RCC 7860 (cell line): ENCODE results near the gene DISC1.
"Not testable (repeated sequence)": the region's sequence is repeated elsewhere in the genome, so short reads cannot be mapped to it uniquely, and the experiment has no call there.

ENCODE experiments used
- DNase-seq: peaks from one replicate; pipeline ENCODE4 v3.0.0-alpha.2; 2015; ENCODE audit warnings: low spot score
- FAIRE-seq: peaks from 2 replicates; lab custom pipeline; 2012; peaks lifted over from hg19 to GRCh38; lab: Jason Lieb, UNC

DISC1 gene

DNA sequence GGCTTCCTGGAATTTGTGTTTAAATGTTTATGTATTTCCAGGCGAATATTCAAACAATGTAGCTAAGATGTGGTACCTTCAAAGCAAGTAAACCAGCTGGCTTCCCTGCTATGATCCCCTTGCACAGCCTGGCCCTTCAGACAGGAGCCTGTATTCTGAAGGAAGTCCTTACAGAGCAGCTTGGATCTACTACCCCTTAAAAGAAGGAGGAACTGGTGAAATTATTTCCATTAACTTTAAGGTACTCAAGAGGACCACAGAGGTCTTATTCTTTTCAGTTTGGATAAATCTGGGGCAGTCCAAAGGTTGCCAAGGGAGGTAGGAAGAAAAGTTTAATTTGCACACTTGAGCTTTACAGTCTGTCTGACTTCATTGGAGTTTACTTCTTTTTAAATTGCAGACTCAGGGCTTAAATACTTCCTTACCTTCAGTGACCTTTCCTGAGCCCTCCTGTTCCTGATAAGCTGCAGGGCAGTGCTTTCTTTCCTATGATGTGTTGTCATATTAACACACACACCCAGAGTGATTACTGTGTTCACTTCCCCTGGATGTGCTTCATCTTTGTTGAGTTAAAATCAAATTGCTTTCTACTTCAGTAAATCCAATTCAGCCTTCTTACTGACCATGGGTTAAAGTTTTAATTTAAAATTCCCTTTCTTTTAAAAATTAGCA is 40.5 kb downstream of the DISC1 start:
- DNase-seq (no peak), FAIRE-seq (no peak)

DNA sequence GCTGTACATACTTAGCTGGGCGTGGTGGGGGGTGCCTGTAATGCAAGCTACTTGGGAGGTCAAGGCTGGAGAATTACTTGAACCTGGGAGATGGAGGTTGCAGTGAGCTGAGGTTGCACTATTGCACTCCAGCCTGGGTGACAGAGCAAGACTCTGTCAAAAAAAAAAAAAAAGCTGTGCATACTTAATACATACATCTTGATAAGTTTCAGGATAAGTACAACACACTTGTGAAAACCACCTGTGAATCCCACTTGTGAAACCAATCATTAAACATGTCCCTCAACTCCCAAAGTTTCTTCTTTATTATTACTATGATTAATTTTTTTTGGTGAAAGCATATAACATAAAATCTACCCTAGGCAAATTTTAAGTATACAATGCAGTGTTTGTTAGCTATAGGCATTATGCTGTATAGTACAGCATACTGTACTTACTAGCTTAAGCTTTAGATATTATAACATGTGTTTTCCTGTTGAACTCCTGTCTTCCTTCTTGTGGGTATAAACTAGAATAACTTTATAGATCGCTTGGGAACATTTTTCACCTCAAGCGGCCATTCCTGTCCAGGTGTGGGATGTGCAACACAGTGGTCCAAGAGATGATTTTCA is 41.4 kb downstream of the DISC1 start:
- FAIRE-seq (no peak), DNase-seq (no peak)

GRCh38 chr1:231668826-231669225 is 42.2 kb downstream of the DISC1 start:
- FAIRE-seq (no peak), DNase-seq (no peak)

- not testable (repeated sequence) for DNase-seq, FAIRE-seq
Observed at GRCh38 chr1:231669864-231670621, 43.5 kb downstream of the DISC1 start.

DNA sequence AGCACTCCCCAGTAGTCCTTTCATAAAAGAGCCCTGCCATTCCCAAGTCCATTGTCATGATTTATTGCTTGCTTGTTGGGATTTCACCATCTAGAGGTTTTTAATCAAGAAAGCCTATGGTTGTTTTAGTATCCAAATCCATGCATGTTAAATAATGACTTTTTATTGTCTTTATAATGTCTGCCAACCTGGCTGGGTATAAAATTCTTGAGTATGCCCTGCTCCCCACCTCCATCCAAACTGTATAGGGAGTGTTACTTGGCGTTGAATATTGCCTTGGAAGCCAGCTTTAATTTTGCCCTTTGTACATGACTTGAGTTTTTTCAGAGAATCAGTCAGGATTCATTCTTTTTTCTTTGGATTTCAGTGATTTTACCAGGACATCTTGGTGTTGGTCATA is 44.2 kb downstream of the DISC1 start:
- FAIRE-seq (no peak), DNase-seq (no peak)

DNA sequence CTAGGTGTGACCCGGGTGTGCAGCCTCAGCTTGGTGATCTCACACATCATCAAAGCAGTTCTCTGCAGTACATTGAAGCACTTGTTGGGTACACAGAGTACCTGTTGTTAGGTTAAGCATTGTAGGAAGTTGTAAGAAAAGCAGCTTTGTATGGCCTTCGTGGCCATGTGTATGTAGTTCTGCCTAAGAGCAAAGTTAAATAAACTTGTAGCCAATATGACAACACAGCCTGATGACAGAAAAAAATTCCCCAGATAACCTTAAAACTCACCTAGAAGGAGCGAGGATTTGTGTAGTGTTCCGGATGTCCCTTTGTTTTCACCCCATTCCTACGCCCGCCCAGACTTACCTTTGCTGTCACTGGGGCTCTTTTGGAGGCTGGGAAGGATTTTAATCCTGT is 48.0 kb downstream of the DISC1 start:
- DNase-seq (no peak), FAIRE-seq (no peak)

GRCh38 chr1:231676487-231676886 is 49.9 kb downstream of the DISC1 start:
- no peak for DNase-seq

GRCh38 chr1:231677442-231677841 is 50.9 kb downstream of the DISC1 start:
- DNase-seq (no peak), FAIRE-seq (no peak)

More at GRCh38 chr1:231676487-231676886, 49.9 kb downstream of the DISC1 start:
- FAIRE-seq: no peak

DNA sequence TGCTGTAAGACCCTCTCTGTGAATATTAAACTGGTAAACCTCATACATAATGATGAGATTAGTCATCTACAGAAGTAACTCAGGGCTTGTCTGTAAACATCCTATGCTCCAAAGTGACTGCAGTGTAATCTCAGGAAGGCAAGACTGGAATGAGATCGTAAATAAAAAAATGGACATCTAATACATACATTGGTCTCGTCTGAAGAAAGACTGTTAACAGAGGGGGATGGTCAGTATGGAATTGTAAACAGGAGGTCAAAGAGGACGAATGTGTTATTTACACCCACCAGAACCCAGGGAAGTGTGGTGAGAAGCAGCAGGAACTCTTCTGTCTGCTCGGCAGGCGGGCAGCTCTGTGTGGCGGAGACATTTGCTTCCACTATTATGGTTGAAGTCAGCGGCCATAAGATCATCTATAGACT is 51.4 kb downstream of the DISC1 start:
- no peak for DNase-seq
- FAIRE-seq: no peak

- DNase-seq (no peak), FAIRE-seq (no peak)
Observed at GRCh38 chr1:231679109-231679508, 52.5 kb downstream of the DISC1 start.

DNA sequence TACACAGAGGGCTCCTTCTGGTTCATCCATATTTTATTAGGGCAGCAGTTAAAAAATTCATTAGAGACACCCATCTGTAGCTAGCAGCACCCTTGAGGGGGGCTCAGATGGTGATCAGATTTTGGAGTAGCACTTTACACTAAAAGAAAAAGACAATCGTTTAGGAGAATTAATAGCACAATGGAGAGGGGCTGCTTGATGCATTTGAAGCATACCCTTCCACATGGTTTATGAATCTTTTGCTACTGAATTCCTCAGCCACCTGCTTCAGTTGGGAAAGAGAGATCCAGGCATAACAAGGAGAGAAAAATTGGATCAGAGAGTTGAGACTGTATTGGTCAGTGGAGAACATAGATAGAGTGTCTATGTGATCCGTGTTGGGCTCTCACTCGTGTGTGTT is 54.4 kb downstream of the DISC1 start:
- DNase-seq (no peak), FAIRE-seq (no peak)

DNA sequence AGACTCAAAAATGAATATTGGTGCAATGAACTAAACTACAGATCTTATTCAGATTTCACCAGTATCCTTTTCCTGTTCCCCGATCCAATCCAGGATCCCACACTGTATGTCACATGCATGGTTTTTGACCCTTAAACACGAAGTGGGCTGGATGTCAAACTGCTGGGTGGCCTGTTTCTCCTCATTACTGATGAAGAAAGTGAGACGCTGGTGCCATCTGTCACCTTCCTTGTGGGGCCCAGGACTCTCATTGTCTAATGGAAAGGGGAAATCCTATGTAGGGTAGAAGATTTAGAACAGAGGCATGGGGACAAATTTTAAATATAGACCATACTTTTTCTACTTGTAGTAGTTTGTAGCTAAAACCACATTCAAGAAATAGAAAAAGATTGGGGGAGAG is 56.2 kb downstream of the DISC1 start:
- DNase-seq (no peak), FAIRE-seq (no peak)

- DNase-seq (no peak), FAIRE-seq (no peak)
Observed at GRCh38 chr1:231683439-231684165, 57.0 kb downstream of the DISC1 start.

- FAIRE-seq: no peak
- no peak for DNase-seq
Observed at GRCh38 chr1:231684356-231685244, 58.0 kb downstream of the DISC1 start.

- DNase-seq: no peak
- no peak for FAIRE-seq
Observed at GRCh38 chr1:231686384-231686783, 59.8 kb downstream of the DISC1 start.

DNA sequence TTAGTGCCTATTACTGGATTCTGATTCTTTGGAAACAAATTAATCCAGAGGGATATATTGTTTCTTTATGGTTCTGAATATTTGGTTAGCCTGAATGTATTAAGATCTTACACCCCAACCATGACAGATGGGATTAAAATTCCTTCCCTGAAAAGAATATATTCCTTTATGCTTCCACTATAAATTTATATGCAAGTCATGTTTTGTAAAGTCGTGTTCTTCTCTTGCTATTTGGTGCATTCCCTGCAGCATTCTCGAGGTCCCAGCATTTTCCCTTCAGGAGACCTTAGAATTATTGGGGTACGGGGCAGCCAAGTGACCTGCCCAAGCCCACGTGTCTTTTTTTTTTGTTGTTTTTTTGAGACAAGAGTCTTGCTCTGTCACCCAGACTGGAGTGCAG is 62.4 kb downstream of the DISC1 start:
- FAIRE-seq: no peak
- DNase-seq: no peak

- DNase-seq: no peak
- FAIRE-seq: no peak
Observed at GRCh38 chr1:231690059-231690458, 63.5 kb downstream of the DISC1 start.

DNA sequence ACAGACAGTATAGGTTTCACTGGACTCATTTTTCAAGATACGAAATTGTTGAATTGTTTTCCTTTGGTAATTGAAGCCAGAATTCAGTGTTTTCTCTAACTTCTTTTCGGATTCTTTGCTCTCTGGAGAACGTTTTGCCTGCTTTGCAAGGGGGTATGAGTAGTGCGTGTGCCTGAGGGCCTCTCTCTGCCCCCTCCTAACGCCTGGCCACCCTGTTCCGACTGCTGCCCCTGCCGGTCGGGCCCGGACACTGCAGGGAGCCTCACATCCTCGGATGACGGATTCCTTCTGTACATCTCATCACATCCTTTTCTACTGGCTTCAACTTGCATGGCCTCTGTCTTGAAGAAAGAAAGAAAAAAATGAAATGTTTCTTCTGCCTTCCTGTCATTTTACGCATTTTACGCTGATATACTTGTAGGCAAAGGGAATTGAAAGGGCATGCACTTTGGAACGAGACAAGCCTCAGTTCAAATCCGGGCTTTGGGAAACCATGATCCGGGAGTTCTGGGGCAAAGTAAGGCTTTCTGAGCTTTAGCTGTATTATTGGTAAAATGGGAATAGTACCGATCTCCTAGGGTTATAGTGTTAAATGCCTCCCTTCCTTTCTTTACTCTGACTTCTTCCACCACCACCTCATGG is 65.1 kb downstream of the DISC1 start:
- FAIRE-seq (no peak), DNase-seq (peak; percentile 12)

DNA sequence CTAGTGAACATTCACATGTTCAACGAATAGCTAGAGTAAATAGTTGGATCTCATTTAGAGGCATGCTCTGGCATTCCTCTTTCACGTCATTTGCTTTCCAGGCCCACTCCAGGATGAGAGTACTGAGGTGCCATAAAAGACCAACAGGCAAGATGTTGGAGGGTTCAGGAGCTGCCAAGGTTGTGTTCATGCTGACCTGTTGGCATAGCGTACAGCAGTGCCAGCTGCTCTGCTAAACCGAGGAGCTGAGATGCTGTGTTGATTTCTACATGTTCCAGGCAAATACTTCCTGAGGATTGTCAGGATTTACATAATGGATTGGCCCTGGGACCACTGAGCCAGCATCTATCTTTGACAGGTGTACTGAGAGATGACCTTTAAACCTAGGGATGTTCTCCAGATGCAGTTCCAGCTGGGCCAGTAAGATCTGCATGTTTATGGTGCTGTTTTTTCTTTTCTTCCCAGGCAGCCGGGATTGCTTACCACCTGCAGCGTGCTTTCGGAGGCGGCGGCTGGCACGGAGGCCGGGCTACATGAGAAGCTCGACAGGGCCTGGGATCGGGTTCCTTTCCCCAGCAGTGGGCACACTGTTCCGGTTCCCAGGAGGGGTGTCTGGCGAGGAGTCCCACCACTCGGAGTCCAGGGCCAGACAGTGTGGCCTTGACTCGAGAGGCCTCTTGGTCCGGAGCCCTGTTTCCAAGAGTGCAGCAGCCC is 66.9 kb downstream of the DISC1 start:
- no peak for DNase-seq
- no peak for FAIRE-seq
